HepG2 (cell line): Measurements from ENCODE around the gene CST3. TPM values are rescaled to one million over a fixed set of nuclear protein-coding genes. Genes with fewer than 3 reads are reported as not detected.
A peak's percentile ranks its signal among the peaks of the same experiment; 100 is the strongest.

Experiments
- GABPB1 ChIP-seq: IDR thresholded peaks from 2 replicates; pipeline ENCODE4 v1.6.1; 2016; ENCODE audit warnings: mild to moderate bottlenecking, missing genetic modification reagents, moderate library complexity, missing compliant biosample characterization
- HNF4G ChIP-seq, 2 experiments: sonication (generic) in 1 of 2; formaldehyde crosslinking in 1 of 2; IDR thresholded peaks; 2 replicates each; pipeline versions ENCODE4 v1.4.0 to v1.6.1; 2011 to 2020; ENCODE audit warnings: borderline replicate concordance in 2 of 2, low read depth in 2 of 2, mild to moderate bottlenecking in 2 of 2, low read length in 1 of 2, missing genetic modification reagents in 1 of 2, moderate library complexity in 1 of 2
- HOXA5 ChIP-seq: sonication (generic); formaldehyde crosslinking; IDR thresholded peaks from 2 replicates; pipeline ENCODE4 v1.4.0; 2020; ENCODE audit warnings: missing genetic modification reagents
- KAT8 ChIP-seq: IDR thresholded peaks from 2 replicates; pipeline ENCODE4 v1.6.1; 2016; ENCODE audit warnings: missing genetic modification reagents, missing compliant biosample characterization
- KLF13 ChIP-seq: sonication (generic); formaldehyde crosslinking; IDR thresholded peaks from 2 replicates; pipeline ENCODE4 v1.4.0; 2020; ENCODE audit warnings: mild to moderate bottlenecking, missing genetic modification reagents
- LBX2 ChIP-seq: sonication (generic); formaldehyde crosslinking; IDR thresholded peaks from 2 replicates; pipeline ENCODE4 v1.5.0; 2020; ENCODE audit warnings: missing genetic modification reagents, mild to moderate bottlenecking, borderline replicate concordance
- RBAK ChIP-seq: sonication (generic); formaldehyde crosslinking; IDR thresholded peaks from 2 replicates; pipeline ENCODE4 v1.5.1; 2020; ENCODE audit warnings: mild to moderate bottlenecking, missing genetic modification reagents
- RORA ChIP-seq: sonication (generic); formaldehyde crosslinking; IDR thresholded peaks from 2 replicates; pipeline ENCODE4 v1.5.0; 2020; ENCODE audit warnings: mild to moderate bottlenecking, missing genetic modification reagents, moderate library complexity
- SP2 ChIP-seq: sonication (generic); formaldehyde crosslinking; IDR thresholded peaks from 2 replicates; pipeline ENCODE4 v1.5.1; 2020; ENCODE audit warnings: mild to moderate bottlenecking, missing genetic modification reagents
- ZBTB14 ChIP-seq: sonication (generic); formaldehyde crosslinking; IDR thresholded peaks from 2 replicates; pipeline ENCODE4 v1.4.0; 2020; ENCODE audit warnings: missing genetic modification reagents
- ZNF224 ChIP-seq: sonication (generic); formaldehyde crosslinking; IDR thresholded peaks from 2 replicates; pipeline ENCODE4 v1.5.0; 2020; ENCODE audit warnings: mild to moderate bottlenecking, missing genetic modification reagents
- ZNF263 ChIP-seq: sonication (generic); formaldehyde crosslinking; IDR thresholded peaks from 2 replicates; pipeline ENCODE4 v1.4.0; 2020; ENCODE audit warnings: missing genetic modification reagents
- ZNF33B ChIP-seq: sonication (generic); formaldehyde crosslinking; IDR thresholded peaks from 2 replicates; pipeline ENCODE4 v1.5.1; 2020; ENCODE audit warnings: mild to moderate bottlenecking, missing genetic modification reagents
- ZNF543 ChIP-seq: sonication (generic); formaldehyde crosslinking; IDR thresholded peaks from 2 replicates; pipeline ENCODE4 v1.4.0; 2020; ENCODE audit warnings: mild to moderate bottlenecking, missing genetic modification reagents
- ZNF616 ChIP-seq: sonication (generic); formaldehyde crosslinking; IDR thresholded peaks from 2 replicates; pipeline ENCODE4 v1.5.0; 2020; ENCODE audit warnings: low read depth, mild to moderate bottlenecking, missing genetic modification reagents
- ZNF703 ChIP-seq: sonication (generic); formaldehyde crosslinking; IDR thresholded peaks from 2 replicates; pipeline ENCODE4 v1.5.1; 2020; ENCODE audit warnings: missing genetic modification reagents, mild to moderate bottlenecking, moderate library complexity, borderline replicate concordance
- polyA plus RNA-seq, 8 experiments: library from polyadenylated mRNA; depleted of rRNA in 3 of 8; stranded (reverse) in 7 of 8; unstranded in 1 of 8; fragments of >200 nt; fragmentation: Illumina TruSeq in 4 of 8; extraction: Trizol in 4 of 8; gene quantifications; 2 replicates each; pipeline versions ENCODE4 v1.2.1 to v1.2.3, GENCODE V29; 2011 to 2016; ENCODE audit warnings: low read depth in 4 of 8, missing spikeins in 1 of 8, mixed read lengths in 1 of 8; ENCODE audit not compliant: insufficient read depth in 1 of 8
- total RNA-seq, 5 experiments: library from RNA; depleted of rRNA; stranded (reverse); fragments of >200 nt; fragmentation: Illumina TruSeq; extraction: Trizol; gene quantifications; 2 replicates each; pipeline ENCODE4 v1.2.3, GENCODE V29; 2016; ENCODE audit warnings: low read depth in 1 of 5
- TF ChIP-seq, protein P1 (sequence below): sonication (generic); formaldehyde crosslinking; IDR thresholded peaks from 2 replicates; pipeline ENCODE4 v1.9.0; 2021; ENCODE audit warnings: mild to moderate bottlenecking, missing genetic modification reagents
- TF ChIP-seq, protein P2 (sequence below): sonication (generic); formaldehyde crosslinking; IDR thresholded peaks from 2 replicates; pipeline ENCODE4 v1.8.1; 2023; ENCODE audit warnings: missing genetic modification reagents, inconsistent platforms, borderline replicate concordance

The CST3 gene
- total and polyA plus RNA-seq, 2 of the 13 experiments (the other 11 are each of a cell fraction or from before 2014, with no cell fraction given), result 690 to 1,005 TPM

DNA sequence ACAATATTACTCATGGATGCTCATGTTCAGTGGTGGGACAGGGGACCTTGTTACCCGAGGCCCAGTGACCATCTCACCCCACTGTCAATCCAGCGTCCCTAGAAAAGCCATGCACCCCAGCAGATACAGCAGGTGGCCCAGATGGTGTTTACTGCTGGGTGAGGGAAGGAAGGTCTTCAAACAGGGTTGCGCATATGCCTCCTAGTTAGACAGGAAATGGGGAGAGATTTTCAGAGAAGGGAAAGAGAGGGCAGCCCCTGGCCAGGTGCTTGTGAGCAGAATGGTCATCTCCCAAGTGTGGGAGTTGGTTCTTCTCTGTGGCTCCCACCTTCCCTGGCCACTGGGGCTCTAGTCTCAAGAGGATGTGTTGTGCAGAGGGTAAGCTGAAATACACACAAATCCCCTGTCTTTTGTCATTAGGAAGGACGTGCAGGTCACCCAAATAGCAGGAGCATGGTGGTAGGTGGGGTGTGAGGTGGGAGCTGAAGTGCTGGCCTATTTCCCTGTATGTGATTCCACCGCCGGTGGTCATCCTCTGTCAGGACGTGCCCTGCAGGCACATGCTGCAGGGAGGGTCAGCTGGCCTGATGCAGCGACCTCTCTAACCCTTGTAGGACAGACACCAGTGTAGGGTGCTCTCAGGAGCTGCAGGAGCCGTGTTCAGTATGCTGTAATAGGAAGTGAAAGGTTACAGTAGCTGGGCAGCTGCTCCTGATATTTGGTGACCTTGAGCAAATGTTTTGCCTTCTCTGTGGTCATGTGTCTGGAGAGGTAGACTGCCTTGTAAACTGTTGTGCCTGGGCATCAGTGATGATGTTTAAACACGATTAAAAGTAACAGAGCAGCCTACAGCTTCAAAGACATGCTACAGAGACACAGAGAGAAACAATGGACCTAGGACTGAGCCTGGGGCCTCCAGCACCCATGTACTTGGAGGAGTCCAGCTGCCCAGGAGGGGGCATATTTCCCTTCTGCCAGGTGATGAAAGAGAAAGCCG lies 3.2 kb upstream of the CST3 start (continued):
- TF ChIP-seq, protein P1, sequence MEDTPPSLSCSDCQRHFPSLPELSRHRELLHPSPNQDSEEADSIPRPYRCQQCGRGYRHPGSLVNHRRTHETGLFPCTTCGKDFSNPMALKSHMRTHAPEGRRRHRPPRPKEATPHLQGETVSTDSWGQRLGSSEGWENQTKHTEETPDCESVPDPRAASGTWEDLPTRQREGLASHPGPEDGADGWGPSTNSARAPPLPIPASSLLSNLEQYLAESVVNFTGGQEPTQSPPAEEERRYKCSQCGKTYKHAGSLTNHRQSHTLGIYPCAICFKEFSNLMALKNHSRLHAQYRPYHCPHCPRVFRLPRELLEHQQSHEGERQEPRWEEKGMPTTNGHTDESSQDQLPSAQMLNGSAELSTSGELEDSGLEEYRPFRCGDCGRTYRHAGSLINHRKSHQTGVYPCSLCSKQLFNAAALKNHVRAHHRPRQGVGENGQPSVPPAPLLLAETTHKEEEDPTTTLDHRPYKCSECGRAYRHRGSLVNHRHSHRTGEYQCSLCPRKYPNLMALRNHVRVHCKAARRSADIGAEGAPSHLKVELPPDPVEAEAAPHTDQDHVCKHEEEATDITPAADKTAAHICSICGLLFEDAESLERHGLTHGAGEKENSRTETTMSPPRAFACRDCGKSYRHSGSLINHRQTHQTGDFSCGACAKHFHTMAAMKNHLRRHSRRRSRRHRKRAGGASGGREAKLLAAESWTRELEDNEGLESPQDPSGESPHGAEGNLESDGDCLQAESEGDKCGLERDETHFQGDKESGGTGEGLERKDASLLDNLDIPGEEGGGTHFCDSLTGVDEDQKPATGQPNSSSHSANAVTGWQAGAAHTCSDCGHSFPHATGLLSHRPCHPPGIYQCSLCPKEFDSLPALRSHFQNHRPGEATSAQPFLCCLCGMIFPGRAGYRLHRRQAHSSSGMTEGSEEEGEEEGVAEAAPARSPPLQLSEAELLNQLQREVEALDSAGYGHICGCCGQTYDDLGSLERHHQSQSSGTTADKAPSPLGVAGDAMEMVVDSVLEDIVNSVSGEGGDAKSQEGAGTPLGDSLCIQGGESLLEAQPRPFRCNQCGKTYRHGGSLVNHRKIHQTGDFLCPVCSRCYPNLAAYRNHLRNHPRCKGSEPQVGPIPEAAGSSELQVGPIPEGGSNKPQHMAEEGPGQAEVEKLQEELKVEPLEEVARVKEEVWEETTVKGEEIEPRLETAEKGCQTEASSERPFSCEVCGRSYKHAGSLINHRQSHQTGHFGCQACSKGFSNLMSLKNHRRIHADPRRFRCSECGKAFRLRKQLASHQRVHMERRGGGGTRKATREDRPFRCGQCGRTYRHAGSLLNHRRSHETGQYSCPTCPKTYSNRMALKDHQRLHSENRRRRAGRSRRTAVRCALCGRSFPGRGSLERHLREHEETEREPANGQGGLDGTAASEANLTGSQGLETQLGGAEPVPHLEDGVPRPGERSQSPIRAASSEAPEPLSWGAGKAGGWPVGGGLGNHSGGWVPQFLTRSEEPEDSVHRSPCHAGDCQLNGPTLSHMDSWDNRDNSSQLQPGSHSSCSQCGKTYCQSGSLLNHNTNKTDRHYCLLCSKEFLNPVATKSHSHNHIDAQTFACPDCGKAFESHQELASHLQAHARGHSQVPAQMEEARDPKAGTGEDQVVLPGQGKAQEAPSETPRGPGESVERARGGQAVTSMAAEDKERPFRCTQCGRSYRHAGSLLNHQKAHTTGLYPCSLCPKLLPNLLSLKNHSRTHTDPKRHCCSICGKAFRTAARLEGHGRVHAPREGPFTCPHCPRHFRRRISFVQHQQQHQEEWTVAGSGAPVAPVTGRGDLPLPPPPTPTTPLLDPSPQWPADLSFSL (CRISPR knock-in tag), result peak; percentile 5; the same call in 1 of the 2 replicates
- TF ChIP-seq HNF4G (IDR thresholded peaks at IDR 0.05; ENCODE audit: borderline replicate concordance, low read depth, low read length), result peak; percentile 41; the same call in 1 of the 2 replicates
- TF ChIP-seq HNF4G (CRISPR knock-in tag; IDR thresholded peaks at IDR 0.05; ENCODE audit: borderline replicate concordance, low read depth), result no peak; the same call in 1 of the 2 replicates
- no peak for TF ChIP-seq RORA (CRISPR knock-in tag)
- TF ChIP-seq GABPB1 (CRISPR knock-in tag), result peak; percentile 59; the same call in 1 of the 2 replicates
- TF ChIP-seq ZNF263 (CRISPR knock-in tag), result no peak
- peak; percentile 73 for TF ChIP-seq KAT8
- no peak for TF ChIP-seq ZBTB14
- TF ChIP-seq ZNF224 (CRISPR knock-in tag), result 0 out of 2 replicates have a peak, but pooled peaks have one; percentile 53
- TF ChIP-seq, protein P2, sequence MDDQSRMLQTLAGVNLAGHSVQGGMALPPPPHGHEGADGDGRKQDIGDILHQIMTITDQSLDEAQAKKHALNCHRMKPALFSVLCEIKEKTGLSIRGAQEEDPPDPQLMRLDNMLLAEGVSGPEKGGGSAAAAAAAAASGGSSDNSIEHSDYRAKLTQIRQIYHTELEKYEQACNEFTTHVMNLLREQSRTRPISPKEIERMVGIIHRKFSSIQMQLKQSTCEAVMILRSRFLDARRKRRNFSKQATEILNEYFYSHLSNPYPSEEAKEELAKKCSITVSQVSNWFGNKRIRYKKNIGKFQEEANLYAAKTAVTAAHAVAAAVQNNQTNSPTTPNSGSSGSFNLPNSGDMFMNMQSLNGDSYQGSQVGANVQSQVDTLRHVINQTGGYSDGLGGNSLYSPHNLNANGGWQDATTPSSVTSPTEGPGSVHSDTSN (CRISPR knock-in tag), result no peak
- TF ChIP-seq RBAK (CRISPR knock-in tag), result no peak
- no peak for TF ChIP-seq ZNF616
- peak; percentile 23; the same call in 1 of the 2 replicates for TF ChIP-seq ZNF543
- TF ChIP-seq LBX2 (CRISPR knock-in tag), result no peak; the same call in 1 of the 2 replicates
- TF ChIP-seq HOXA5, result 0 out of 2 replicates have a peak, but pooled peaks have one; percentile 16
- TF ChIP-seq ZNF703, result 0 out of 2 replicates have a peak, but pooled peaks have one; percentile 24
- 0 out of 2 replicates have a peak, but pooled peaks have one; percentile 13 for TF ChIP-seq ZNF33B (CRISPR knock-in tag)
- no peak; the same call in 1 of the 2 replicates for TF ChIP-seq SP2 (CRISPR knock-in tag)
- no peak for TF ChIP-seq KLF13 (CRISPR knock-in tag)
